Neural progenitor cell (in vitro differentiated cells): ENCODE results near the gene LRRC75B. TPM values are rescaled to one million over a fixed set of nuclear protein-coding genes. Genes with fewer than 3 reads are reported as not detected.
A peak's percentile ranks its signal among the peaks of the same experiment; 100 is the strongest.

Experiments
- DNase-seq: peaks from one replicate; pipeline ENCODE4 v3.0.0-alpha.2; 2016; ENCODE audit warnings: low spot score
- H2AFZ ChIP-seq: fragments of 200-600 bp; sonication (generic); replicated peaks from 2 replicates; pipeline ENCODE4 v1.6.1; 2016; ENCODE audit warnings: antibody characterized with exemption
- H3F3A ChIP-seq: fragments of 200-600 bp; sonication (generic); 2 replicates; pipeline ENCODE4 v1.6.1; 2016; ENCODE audit warnings: antibody characterized with exemption, low read depth
- H3K27ac ChIP-seq: fragments of 200-600 bp; sonication (generic); 2 replicates; pipeline ENCODE4 v1.5.1; 2016; ENCODE audit warnings: mild to moderate bottlenecking
- H3K27me3 ChIP-seq: fragments of 200-600 bp; sonication (generic); 2 replicates; pipeline ENCODE4 v1.6.1; 2016; ENCODE audit warnings: mild to moderate bottlenecking, moderate library complexity
- H3K36me3 ChIP-seq: fragments of 200-600 bp; sonication (generic); 2 replicates; pipeline ENCODE4 v1.5.1; 2016
- H3K4me1 ChIP-seq: fragments of 200-600 bp; sonication (generic); 2 replicates; pipeline ENCODE4 v1.6.1; 2016; ENCODE audit warnings: mixed run types
- H3K4me2 ChIP-seq: fragments of 200-600 bp; sonication (generic); 2 replicates; pipeline ENCODE4 v1.6.1; 2016
- H3K4me3 ChIP-seq: fragments of 200-600 bp; sonication (generic); 2 replicates; pipeline ENCODE4 v1.5.1; 2016
- H3K79me2 ChIP-seq: fragments of 200-600 bp; sonication (generic); 2 replicates; pipeline ENCODE4 v1.6.1; 2016; ENCODE audit warnings: low read depth
- H3K9ac ChIP-seq: fragments of 200-600 bp; sonication (generic); 2 replicates; pipeline ENCODE4 v1.6.1; 2016
- H3K9me3 ChIP-seq: fragments of 200-600 bp; sonication (generic); 2 replicates; pipeline ENCODE4 v1.5.1; 2016; ENCODE audit warnings: low read depth
- H4K20me1 ChIP-seq: fragments of 200-600 bp; sonication (generic); 2 replicates; pipeline ENCODE4 v1.6.1; 2016; ENCODE audit warnings: low read depth
- H3K27ac Mint-ChIP-seq: 3 replicates; pipeline ENCODE4 v1.8.0; 2021; ENCODE audit warnings: mixed read lengths
- H3K27me3 Mint-ChIP-seq: 2 replicates; pipeline ENCODE4 v1.8.0; 2022; ENCODE audit warnings: low read depth, mild to moderate bottlenecking, inconsistent platforms, moderate library complexity, mixed read lengths; ENCODE audit not compliant: insufficient read depth
- H3K36me3 Mint-ChIP-seq: 3 replicates; pipeline ENCODE4 v1.8.0; 2021; ENCODE audit warnings: mixed read lengths
- H3K4me1 Mint-ChIP-seq: 3 replicates; pipeline ENCODE4 v1.8.0; 2021; ENCODE audit warnings: mixed read lengths
- H3K4me3 Mint-ChIP-seq: 3 replicates; pipeline ENCODE4 v1.8.0; 2021; ENCODE audit warnings: mild to moderate bottlenecking, moderate library complexity, mixed read lengths
- H3K9me3 Mint-ChIP-seq: 3 replicates; pipeline ENCODE4 v1.8.0; 2020; ENCODE audit warnings: mixed read lengths
- CTCF ChIP-seq: fragments of 200-600 bp; sonication (generic); IDR thresholded peaks from 2 replicates; pipeline ENCODE4 v1.5.1; 2017; ENCODE audit warnings: antibody characterized with exemption, mild to moderate bottlenecking
- EZH2 ChIP-seq: fragments of 200-600 bp; sonication (generic); IDR thresholded peaks from 2 replicates; pipeline ENCODE4 v1.6.1; 2017; ENCODE audit warnings: antibody characterized with exemption, mild to moderate bottlenecking, moderate library complexity
- EZH2phosphoT487 ChIP-seq: fragments of 200-600 bp; sonication (generic); IDR thresholded peaks from 2 replicates; pipeline ENCODE4 v1.6.1; 2017; ENCODE audit warnings: antibody characterized with exemption
- total RNA-seq: library from RNA; depleted of rRNA; stranded (reverse); fragments of >200 nt; gene quantifications from 2 replicates; pipeline ENCODE4 v1.2.3, GENCODE V29; 2015; ENCODE audit warnings: low replicate concordance

LRRC75B gene
- total RNA-seq, 1 donor from 2014 or later = 8.2 TPM

GRCh38 chr22:24592058-24592850, 619 bp downstream of the LRRC75B start:
- H2AFZ ChIP-seq = peak overlapping the region; percentile 90
- peak overlapping the region; percentile 52 for H3K9ac ChIP-seq
- no peak overlapping the region for H3K27ac ChIP-seq
- DNase-seq = peak; percentile 42
- no peaks in the 10 kb centered on the region for H4K20me1 ChIP-seq
- no peaks in the 10 kb centered on the region for H3K9me3 ChIP-seq
- peak overlapping the region; percentile 74 for H3K4me3 ChIP-seq
- H3K4me3 Mint-ChIP-seq = peak overlapping the region; percentile 96
- H3K9me3 Mint-ChIP-seq = no peaks in the 10 kb centered on the region
- TF ChIP-seq EZH2phosphoT487 = no peak
- no peak for TF ChIP-seq EZH2
- no peak for TF ChIP-seq CTCF
- no peaks in the 10 kb centered on the region for H3K79me2 ChIP-seq
- H3K4me2 ChIP-seq = peak overlapping the region; percentile 93
- H3F3A ChIP-seq = peaks cover 4% of the 10 kb centered on the region
- H3K36me3 ChIP-seq = no peaks in the 10 kb centered on the region
- H3K27me3 Mint-ChIP-seq = peaks cover 7% of the 10 kb centered on the region
- H3K4me1 ChIP-seq = peaks cover 8% of the 10 kb centered on the region
- H3K27ac Mint-ChIP-seq = peak overlapping the region; percentile 96
- H3K4me1 Mint-ChIP-seq = peaks cover 12% of the 10 kb centered on the region
- no peaks in the 10 kb centered on the region for H3K27me3 ChIP-seq
- peaks cover 2% of the 10 kb centered on the region for H3K36me3 Mint-ChIP-seq

DNA sequence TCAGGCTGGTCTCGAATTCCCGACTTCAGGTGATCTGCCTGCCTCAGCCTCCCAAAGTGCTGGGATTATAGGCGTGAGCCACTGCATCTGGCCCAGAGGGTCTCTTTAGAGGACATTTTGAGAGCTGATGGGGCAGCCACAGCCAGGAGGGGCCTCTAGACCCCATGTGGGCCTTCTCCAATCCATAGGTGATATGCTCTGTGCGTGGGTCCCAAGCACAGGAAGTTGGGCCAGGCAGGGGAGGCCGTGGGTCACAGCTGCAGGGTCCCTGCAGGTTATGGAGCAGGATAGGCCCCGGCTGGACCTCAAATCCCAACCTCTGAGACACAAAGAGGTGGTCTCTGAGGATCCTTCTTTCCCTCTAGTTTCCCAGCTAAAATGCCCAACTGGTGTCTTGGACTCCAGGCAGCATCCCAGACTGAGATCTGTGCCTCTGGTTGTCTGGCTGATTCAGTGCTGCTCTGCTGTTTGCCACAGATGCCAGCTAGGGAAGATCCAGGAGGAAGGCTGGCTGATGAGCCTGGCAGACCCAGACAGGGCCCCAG, 1.5 kb downstream of the LRRC75B start:
- H3K9me3 Mint-ChIP-seq = no peaks in the 10 kb centered on the region
- Histone ChIP-seq H3K9me3 (no peaks in the 10 kb centered on the region), H3K9ac (no peak overlapping the region), H3K4me1 (peaks cover 8% of the 10 kb centered on the region), H2AFZ (no peak overlapping the region), H3F3A (peaks cover 4% of the 10 kb centered on the region), H3K4me3 (no peak overlapping the region), H3K4me2 (no peak overlapping the region), H3K27ac (no peak overlapping the region), H4K20me1 (no peaks in the 10 kb centered on the region), H3K79me2 (no peaks in the 10 kb centered on the region), H3K27me3 (no peaks in the 10 kb centered on the region), H3K36me3 (no peaks in the 10 kb centered on the region)
- no peak overlapping the region for H3K27ac Mint-ChIP-seq
- peaks cover 5% of the 10 kb centered on the region for H3K27me3 Mint-ChIP-seq
- no peak for DNase-seq
- peaks cover 2% of the 10 kb centered on the region for H3K36me3 Mint-ChIP-seq
- peak overlapping the region; percentile 57 for H3K4me3 Mint-ChIP-seq
- no peak for TF ChIP-seq EZH2phosphoT487
- no peak for TF ChIP-seq EZH2
- TF ChIP-seq CTCF = no peak
- H3K4me1 Mint-ChIP-seq = peaks cover 12% of the 10 kb centered on the region

DNA sequence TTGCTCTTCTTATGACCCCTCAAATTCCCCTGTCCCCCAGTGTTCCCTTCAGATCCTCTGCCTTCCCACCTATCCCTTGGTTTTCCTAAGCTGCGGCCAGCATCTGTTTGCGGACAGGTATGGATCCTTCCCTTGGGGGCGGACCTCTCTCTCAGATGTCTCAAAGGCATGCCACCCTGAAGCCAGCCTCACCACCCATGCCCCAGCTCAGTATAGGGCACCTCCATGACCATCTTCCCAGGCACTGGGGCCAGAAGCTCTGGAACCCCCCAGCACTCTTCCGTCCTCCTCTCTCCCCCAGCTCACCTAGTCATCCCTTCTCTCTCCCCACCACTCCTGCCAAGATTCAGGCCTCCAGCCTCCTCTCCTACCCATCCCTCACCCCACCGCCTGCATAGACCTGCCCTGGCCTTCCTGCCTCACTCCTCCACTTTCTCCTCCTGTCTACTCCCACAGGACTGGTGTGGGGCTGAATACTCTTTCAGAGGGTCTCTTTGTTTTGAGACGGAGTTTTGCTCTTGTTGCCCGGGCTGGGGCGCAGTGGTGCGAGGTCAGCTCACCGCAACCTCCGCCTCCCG, 2.2 kb downstream of the LRRC75B start:
- Histone ChIP-seq H2AFZ (no peak overlapping the region), H3K4me3 (no peak overlapping the region), H3K27me3 (no peaks in the 10 kb centered on the region), H3K4me2 (no peak overlapping the region), H3F3A (peaks cover 4% of the 10 kb centered on the region), H3K36me3 (no peaks in the 10 kb centered on the region), H4K20me1 (no peaks in the 10 kb centered on the region), H3K4me1 (peaks cover 8% of the 10 kb centered on the region), H3K9ac (no peak overlapping the region), H3K27ac (no peak overlapping the region), H3K9me3 (no peaks in the 10 kb centered on the region), H3K79me2 (no peaks in the 10 kb centered on the region)
- no peak for TF ChIP-seq CTCF
- TF ChIP-seq EZH2 = no peak
- no peak for TF ChIP-seq EZH2phosphoT487
- Mint-ChIP-seq H3K36me3 (peaks cover 2% of the 10 kb centered on the region), H3K27me3 (peaks cover 2% of the 10 kb centered on the region), H3K9me3 (no peaks in the 10 kb centered on the region), H3K4me3 (no peak overlapping the region), H3K4me1 (peaks cover 12% of the 10 kb centered on the region), H3K27ac (no peak overlapping the region)
- DNase-seq = no peak
